Vagina (tissue), 2 donors: ENCODE results near the gene RGS17. TPM values are rescaled to one million over a fixed set of nuclear protein-coding genes. Genes with fewer than 3 reads are reported as not detected.
A peak's percentile ranks its signal among the peaks of the same experiment; 100 is the strongest.
"Not testable (repeated sequence)": the region's sequence is repeated elsewhere in the genome, so short reads cannot be mapped to it uniquely, and the experiment has no call there.

Experiments
- DNase-seq, 2 donors: peaks; one replicate each; pipeline ENCODE4 v3.0.0-alpha.2; 2017; ENCODE audit errors: extremely low spot score in 2 of 2
- H3K27ac ChIP-seq: fragments of 200-600 bp; sonication (generic); one replicate; pipeline ENCODE4 v1.5.1; 2019
- H3K27me3 ChIP-seq: fragments of 200-600 bp; sonication (generic); one replicate; pipeline ENCODE4 v1.5.1; 2019
- H3K36me3 ChIP-seq, 2 donors: fragments of 200-600 bp; sonication (generic); one replicate each; pipeline ENCODE4 v1.5.1; 2017 to 2019
- H3K4me1 ChIP-seq: fragments of 200-600 bp; sonication (generic); one replicate; pipeline ENCODE4 v1.5.1; 2019
- H3K4me3 ChIP-seq, 2 donors: fragments of 200-600 bp; sonication (generic); 1 replicate in 1 of 2; 2 replicates in 1 of 2; pipeline ENCODE4 v1.5.1; 2016 to 2019
- H3K9me3 ChIP-seq: fragments of 200-600 bp; sonication (generic); one replicate; pipeline ENCODE4 v1.5.1; 2019
- CTCF ChIP-seq, 3 experiments: fragments of 450-650 bp in 2 of 3; fragments of 200-600 bp in 1 of 3; sonication (generic) in 1 of 3; IDR thresholded peaks; one replicate each; pipeline ENCODE4 v1.5.1; 2017 to 2019; ENCODE audit warnings: antibody characterized with exemption in 3 of 3, mild to moderate bottlenecking in 2 of 3, moderate library complexity in 2 of 3
- POLR2A ChIP-seq, 2 donors: fragments of 450-650 bp; IDR thresholded peaks; one replicate each; pipeline ENCODE4 v1.6.1; 2017; ENCODE audit warnings: antibody characterized with exemption in 2 of 2, mild to moderate bottlenecking in 2 of 2, moderate library complexity in 2 of 2
- POLR2AphosphoS5 ChIP-seq, 2 donors: sonication (generic); formaldehyde crosslinking; IDR thresholded peaks; one replicate each; pipeline ENCODE4 v1.9.0; 2017; ENCODE audit warnings: antibody characterized with exemption in 2 of 2, mild to moderate bottlenecking in 2 of 2, low read depth in 1 of 2; ENCODE audit not compliant: insufficient read depth in 1 of 2
- intact Hi-C: fragments of 100-400 bp; cut with DNase I; formaldehyde crosslinking; loops from one replicate; pipeline ENCODE4 v1.15.1; 2023
- total RNA-seq: library from RNA; depleted of rRNA; stranded (reverse); fragments of >200 nt; gene quantifications from one replicate; pipeline ENCODE4 v1.2.3, GENCODE V29; 2016

RGS17 gene
- total RNA-seq, 1 donor from 2014 or later, result 0.25 TPM

GRCh38 chr6:153140299-153140698 is 9.2 kb upstream of the RGS17 start:
- no peaks in the 10 kb centered on the region for H3K27me3 ChIP-seq
- no peaks in the 10 kb centered on the region for H3K36me3 ChIP-seq
- intact Hi-C loops, result no loop called here
- H3K4me3 ChIP-seq, result no peak overlapping the region
- H3K9me3 ChIP-seq, result no peaks in the 10 kb centered on the region
- DNase-seq, result no peak
- H3K27ac ChIP-seq, result no peak overlapping the region
- H3K4me1 ChIP-seq, result no peaks in the 10 kb centered on the region
- TF ChIP-seq POLR2A (IDR thresholded peaks at IDR 0.05), result no peak
- no peak for TF ChIP-seq POLR2AphosphoS5 (IDR thresholded peaks at IDR 0.05; ENCODE audit: insufficient read depth in 1 of 2, low read depth in 1 of 2)
- TF ChIP-seq CTCF (IDR thresholded peaks at IDR 0.05), result no peak

GRCh38 chr6:153138930-153139329 is 7.8 kb upstream of the RGS17 start:
- no peak for DNase-seq
- Histone ChIP-seq H3K4me3 (no peak overlapping the region), H3K27me3 (no peaks in the 10 kb centered on the region), H3K27ac (no peak overlapping the region), H3K4me1 (no peaks in the 10 kb centered on the region), H3K9me3 (no peaks in the 10 kb centered on the region), H3K36me3 (no peaks in the 10 kb centered on the region)
- TF ChIP-seq POLR2AphosphoS5 (IDR thresholded peaks at IDR 0.05; ENCODE audit: insufficient read depth in 1 of 2, low read depth in 1 of 2) (no peak), POLR2A (IDR thresholded peaks at IDR 0.05) (no peak), CTCF (IDR thresholded peaks at IDR 0.05) (no peak)
- intact Hi-C loops, result no loop called here

GRCh38 chr6:153135681-153136080 is 4.6 kb upstream of the RGS17 start:
- H3K4me1 ChIP-seq, result peaks cover 8% of the 10 kb centered on the region
- no peak overlapping the region for H3K4me3 ChIP-seq
- TF ChIP-seq POLR2A (IDR thresholded peaks at IDR 0.05) (no peak), CTCF (IDR thresholded peaks at IDR 0.05) (no peak), POLR2AphosphoS5 (IDR thresholded peaks at IDR 0.05; ENCODE audit: insufficient read depth in 1 of 2, low read depth in 1 of 2) (no peak)
- no peaks in the 10 kb centered on the region for H3K27me3 ChIP-seq
- intact Hi-C loops, result no loop called here
- no peak overlapping the region for H3K27ac ChIP-seq
- no peaks in the 10 kb centered on the region for H3K36me3 ChIP-seq
- H3K9me3 ChIP-seq, result no peaks in the 10 kb centered on the region
- DNase-seq, result no peak

GRCh38 chr6:153133667-153134066 is 2.6 kb upstream of the RGS17 start:
- H3K27ac ChIP-seq, H3K4me3 ChIP-seq, H3K27me3 ChIP-seq, H3K36me3 ChIP-seq, DNase-seq, H3K9me3 ChIP-seq, intact Hi-C loops: not testable (repeated sequence)
- H3K4me1 ChIP-seq, result peaks cover 23% of the 10 kb centered on the region

GRCh38 chr6:153130515-153131036 is 506 bp downstream of the RGS17 start:
- Histone ChIP-seq H3K27me3 (no peaks in the 10 kb centered on the region), H3K36me3 (no peaks in the 10 kb centered on the region), H3K9me3 (no peaks in the 10 kb centered on the region), H3K4me3 (peak overlapping the region; percentile 66 to 77), H3K27ac (peak overlapping the region; percentile 63), H3K4me1 (peaks cover 23% of the 10 kb centered on the region)
- TF ChIP-seq POLR2A (IDR thresholded peaks at IDR 0.05), result no peak
- no peak for TF ChIP-seq CTCF (IDR thresholded peaks at IDR 0.05)
- TF ChIP-seq POLR2AphosphoS5 (IDR thresholded peaks at IDR 0.05; ENCODE audit: insufficient read depth in 1 of 2, low read depth in 1 of 2), result no peak
- intact Hi-C loops, result no loop called here
- DNase-seq, result no peak
